NCI-H446 treated with DMSO at 0.1 percent for 48 hours (cell line): ENCODE measurements around the gene IGFL1.
A peak's percentile ranks its signal among the peaks of the same experiment; 100 is the strongest.
"Not testable (repeated sequence)": the region's sequence is repeated elsewhere in the genome, so short reads cannot be mapped to it uniquely, and the experiment has no call there.

Experiments used
- DNase-seq: peaks from one replicate; lab custom pipeline; 2025; lab: John Stamatoyannopoulos, UW

IGFL1 gene

DNA sequence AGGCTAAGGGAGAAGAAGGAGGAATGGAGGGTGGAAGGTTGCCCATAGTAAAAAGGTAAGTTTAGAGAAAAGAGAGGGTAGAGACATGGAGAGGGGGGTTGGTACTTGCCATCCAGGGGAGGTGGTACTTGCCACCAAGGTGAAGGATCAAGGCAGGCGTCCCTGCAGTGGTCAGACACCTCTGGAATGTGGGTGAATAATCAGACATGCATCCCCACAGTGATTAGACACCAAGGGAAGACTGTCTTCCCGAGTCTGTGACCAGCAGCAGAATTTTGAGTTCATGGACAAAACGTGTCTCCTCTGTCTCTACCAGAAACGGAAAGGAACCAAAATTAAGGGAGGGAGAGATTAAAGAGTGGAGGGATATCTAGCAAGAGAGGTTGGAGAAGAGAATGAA, 27.1 kb upstream of the IGFL1 start:
- DNase-seq, result no peak

- no peak for DNase-seq
These were observed 26.4 kb upstream of the IGFL1 start for GRCh38 chr19:46202872-46203860.

GRCh38 chr19:46204008-46204407, 25.5 kb upstream of the IGFL1 start:
- no peak for DNase-seq

DNA sequence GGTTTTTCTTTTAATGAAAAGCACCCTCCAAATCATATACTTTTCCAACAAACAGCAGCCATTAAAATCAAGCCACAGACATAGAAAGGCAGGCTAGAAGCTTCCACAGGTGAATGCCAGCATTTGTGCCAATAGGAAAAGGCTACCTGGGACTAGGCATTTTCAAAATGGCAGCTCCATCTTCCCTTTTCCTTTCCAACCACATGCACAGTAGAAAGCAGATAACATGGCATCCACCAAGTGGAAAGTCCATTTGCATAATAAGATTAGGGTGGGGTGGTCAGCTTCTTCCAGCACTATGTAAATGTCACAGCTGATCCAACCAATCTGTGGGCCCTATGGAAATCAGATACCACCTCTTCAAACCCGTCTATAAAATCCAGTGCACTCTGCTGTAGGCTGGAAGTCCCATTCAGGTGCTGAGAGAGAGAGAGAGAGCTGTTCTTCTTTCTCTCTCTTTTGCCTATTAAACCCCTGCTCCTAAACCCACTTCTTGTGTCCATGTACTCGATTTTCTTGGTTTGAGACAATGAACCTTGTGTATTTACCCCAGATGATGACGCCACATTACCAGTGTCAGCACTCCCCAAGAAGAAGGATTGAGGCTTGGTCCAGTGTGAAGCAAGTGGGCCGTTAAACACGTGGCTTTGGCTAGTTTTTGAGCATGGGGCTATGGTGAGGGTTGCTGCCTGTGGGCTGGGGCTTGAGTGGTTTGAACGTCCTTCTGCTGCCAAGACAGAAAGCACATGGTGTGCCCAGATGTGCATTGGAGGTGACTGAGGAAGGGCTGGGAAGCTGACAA, 24.2 kb upstream of the IGFL1 start:
- DNase-seq, result no peak

- DNase-seq, result no peak
These were observed 23.4 kb upstream of the IGFL1 start for GRCh38 chr19:46206176-46206575.

DNA sequence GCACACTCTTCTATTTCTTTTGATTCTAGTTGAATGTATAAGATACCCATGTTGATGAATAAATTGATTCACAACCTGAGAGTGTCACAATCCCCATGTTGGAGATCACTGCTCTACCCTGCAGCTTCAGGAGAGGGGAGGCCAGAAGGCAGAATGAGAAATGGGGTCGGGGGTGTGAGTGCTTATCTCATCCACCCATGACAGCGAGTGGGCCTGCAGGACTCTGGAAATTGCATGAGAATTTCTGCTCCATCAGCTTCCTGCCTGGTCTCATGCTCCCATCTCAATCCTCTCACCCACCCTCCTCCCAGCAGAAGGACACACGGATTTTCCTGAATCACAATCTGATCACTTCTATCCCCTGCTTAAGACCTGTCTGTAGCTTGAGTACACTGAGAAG, 22.9 kb upstream of the IGFL1 start:
- DNase-seq, result no peak

- DNase-seq, result not testable (repeated sequence)
These were observed 21.7 kb upstream of the IGFL1 start for GRCh38 chr19:46207858-46208257.

- DNase-seq, result no peak
These were observed 20.5 kb upstream of the IGFL1 start for GRCh38 chr19:46209051-46209450.

DNA sequence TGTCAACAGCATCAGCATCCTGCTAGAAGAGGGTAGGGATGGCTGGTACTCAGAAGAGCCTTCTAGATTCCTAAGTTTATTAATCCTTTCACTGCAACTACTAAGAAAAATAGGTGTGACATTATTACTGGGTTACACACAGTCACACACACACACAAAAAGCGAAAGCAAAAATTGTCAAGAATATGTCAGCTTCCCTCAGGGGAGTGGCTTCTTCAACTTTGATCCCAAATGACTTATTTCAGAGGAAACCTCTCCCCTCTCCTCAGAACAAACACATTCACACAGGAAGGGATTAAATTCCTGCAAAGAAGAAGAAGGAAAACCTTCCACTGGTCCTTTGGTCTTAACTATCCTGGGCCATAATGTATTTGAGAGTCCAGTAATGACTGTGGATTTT, 20.1 kb upstream of the IGFL1 start:
- no peak for DNase-seq

GRCh38 chr19:46210669-46211068, 18.9 kb upstream of the IGFL1 start:
- DNase-seq, result no peak

DNA sequence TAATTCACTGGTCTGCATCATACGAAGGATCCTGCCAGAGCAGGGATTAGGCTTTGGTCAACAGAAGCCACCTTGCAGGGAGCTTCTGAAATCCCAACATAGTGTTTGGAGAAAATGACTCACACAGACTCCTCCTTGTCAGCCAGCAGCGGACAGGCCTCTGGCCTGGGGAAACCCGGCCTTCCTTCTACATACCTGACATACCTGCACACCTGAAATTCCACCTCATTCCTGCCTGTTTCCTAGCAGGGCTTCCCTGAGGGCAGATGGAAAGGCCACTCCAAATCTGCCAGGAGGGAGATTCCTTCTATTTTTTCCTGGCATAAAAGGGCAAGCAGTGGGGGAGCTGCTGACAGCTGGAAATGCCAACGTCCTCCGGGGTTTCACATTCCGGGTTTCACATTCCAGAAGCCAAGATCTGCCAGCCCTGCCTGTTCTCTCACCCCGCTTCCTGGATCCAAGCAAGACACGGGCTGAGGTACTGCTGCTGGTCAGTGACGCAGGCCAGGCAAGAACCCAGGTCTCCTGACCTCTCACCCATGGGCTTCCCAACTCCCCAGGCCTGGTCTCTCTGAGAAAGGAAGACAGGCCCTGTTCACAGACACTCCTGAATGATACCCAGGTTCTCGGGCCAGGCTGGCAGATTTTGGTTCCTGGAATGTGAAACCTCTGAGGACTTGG, 18.2 kb upstream of the IGFL1 start:
- no peak for DNase-seq

GRCh38 chr19:46212592-46212991, 16.9 kb upstream of the IGFL1 start:
- not testable (repeated sequence) for DNase-seq

- no peak for DNase-seq
These were observed 16.4 kb upstream of the IGFL1 start for GRCh38 chr19:46213156-46213555.

DNA sequence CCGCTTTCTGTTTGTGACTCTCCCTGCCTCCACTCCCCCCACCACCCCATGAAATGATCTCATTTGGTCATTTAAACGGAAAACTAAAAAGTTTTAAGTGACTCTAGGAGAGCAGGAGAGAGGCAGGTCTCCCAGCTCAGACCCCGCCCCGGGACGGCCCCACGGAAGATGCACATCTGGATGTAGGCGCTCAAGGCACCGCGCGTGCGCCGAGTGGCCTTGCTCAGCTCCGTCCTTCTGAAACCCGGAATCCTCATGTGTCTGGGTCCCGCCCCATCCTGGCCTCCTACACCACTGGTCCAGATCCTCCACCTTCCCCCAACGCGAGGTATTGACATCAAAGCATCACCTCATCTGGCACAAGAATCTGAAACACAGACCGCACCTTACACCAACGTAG, 15.7 kb upstream of the IGFL1 start:
- no peak for DNase-seq

DNA sequence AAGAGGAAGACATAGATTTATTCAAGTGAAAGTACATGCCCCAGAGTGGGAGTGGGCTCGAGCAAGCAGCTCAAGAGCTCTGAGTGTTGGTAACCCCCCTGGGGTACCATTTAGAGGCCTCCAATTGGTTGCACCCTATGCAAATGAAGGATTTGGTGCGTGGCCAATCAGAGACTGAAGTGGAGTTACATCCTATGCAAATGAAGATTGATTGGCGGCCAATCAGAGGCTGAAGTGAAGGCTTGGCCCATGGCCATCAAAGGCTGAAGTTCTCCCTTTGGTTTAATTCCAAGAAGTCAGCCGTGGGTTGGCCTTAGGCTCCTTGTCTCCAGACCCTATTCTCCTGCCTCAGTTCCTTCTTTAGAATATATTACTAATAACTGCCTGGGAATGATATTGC, 12.9 kb upstream of the IGFL1 start:
- no peak for DNase-seq

- DNase-seq, result no peak
These were observed 12.1 kb upstream of the IGFL1 start for GRCh38 chr19:46217476-46217875.

DNA sequence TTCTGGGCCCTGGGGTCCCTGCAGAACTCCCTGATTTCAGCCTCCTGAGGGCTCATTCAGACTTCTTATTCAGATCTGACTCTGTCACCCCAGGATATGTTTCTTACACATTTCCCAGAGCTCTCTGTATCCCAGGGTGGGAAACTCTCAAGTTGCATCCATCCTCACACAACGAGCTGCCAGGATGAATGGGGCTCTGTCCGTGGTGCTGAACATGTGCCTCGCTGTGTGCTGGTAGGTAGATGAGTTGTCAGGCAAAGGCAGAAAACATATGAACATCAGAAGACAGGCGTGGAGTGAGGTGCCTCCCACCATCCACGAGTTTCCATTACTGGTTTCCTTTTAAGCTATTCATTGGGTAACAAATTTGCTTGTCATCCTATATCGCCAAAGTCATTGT, 11.4 kb upstream of the IGFL1 start:
- no peak for DNase-seq

DNA sequence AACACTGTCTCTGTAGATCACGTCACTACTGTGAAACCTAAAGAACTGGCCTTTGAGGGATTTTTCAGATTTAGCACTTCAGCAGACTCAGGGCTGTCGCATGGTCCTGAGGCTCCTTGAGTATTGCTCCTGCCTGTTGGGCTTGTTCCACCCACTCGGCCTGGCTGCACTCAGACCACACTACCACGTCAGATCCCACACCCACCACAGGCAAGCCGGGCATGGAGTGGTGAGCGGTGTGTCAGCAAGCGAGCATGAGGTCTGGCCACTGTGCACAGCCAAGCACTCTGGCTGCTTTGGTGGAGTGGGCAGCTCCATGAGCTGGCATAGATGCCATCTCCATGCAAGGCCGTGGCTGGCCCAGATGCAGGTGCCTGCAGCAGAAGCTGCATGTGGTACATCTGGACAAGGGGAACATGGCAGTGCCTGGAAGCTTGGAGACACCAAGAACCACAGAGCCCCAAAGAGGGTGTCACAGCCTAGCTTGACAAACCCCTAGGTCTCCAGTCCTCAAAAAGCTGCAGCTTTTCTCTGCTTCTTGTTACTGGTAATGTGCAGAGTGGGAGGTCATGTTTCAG, 9.4 kb upstream of the IGFL1 start:
- DNase-seq, result no peak

- no peak for DNase-seq
These were observed 8.4 kb upstream of the IGFL1 start for GRCh38 chr19:46221152-46221551.

- DNase-seq, result peak; percentile 10
These were observed 7.4 kb upstream of the IGFL1 start for GRCh38 chr19:46221981-46222610.

- not testable (repeated sequence) for DNase-seq
These were observed 5.8 kb upstream of the IGFL1 start for GRCh38 chr19:46223787-46224186.

DNA sequence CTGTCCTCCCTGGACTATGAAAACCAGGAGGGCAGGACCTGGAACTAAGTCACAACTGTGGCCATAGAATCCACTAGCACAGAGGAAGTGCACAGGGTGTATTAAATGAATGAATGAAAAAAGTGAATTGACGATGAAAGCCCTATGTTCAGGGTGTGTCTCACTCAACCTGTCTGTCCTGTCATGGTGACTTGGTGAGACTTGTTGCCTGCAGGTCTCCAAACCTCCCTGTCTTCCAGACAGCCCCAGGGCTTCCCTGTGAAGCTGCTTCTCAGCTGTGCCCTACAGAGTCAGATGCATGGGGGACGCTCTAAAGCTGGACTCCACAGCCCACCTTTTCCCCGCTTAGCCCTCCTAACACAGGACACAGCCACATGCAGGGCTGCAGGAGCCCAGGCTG, 4.8 kb upstream of the IGFL1 start:
- no peak for DNase-seq
